Common myeloid progenitor, CD34-positive (primary cell): ENCODE measurements around the gene MACC1.

Experiments
- CTCF ChIA-PET: fragments of 350-600 bp; sonication (Branson Sonifier 250); formaldehyde crosslinking; loops from one replicate; lab custom pipeline; 2021; ENCODE audit warnings: antibody characterized with exemption; lab: Charles Lee
- POLR2A ChIA-PET: fragments of 350-600 bp; sonication (Branson Sonifier 250); formaldehyde crosslinking; loops from one replicate; lab custom pipeline; 2021; ENCODE audit warnings: antibody characterized with exemption; lab: Charles Lee
- DNase-seq, 3 donors: peaks; one replicate each; pipeline versions ENCODE4 v3.0.0 to v3.0.0-alpha.2; 2013
- H3K27ac ChIP-seq, 2 experiments: 1 replicate in 1 of 2; 2 replicates in 1 of 2; pipeline ENCODE4 v1.7.0; 2013; ENCODE audit warnings: inconsistent platforms in 2 of 2, low read length in 2 of 2, mild to moderate bottlenecking in 2 of 2, low read depth in 1 of 2, moderate library complexity in 1 of 2; ENCODE audit not compliant: severe bottlenecking in 2 of 2, insufficient read depth in 1 of 2, poor library complexity in 1 of 2
- H3K27me3 ChIP-seq, 5 experiments: replicated peaks in 2 of 5; 1 replicate in 3 of 5; 2 replicates in 2 of 5; pipeline versions ENCODE4 v1.6.1 to v1.7.0; 2013; ENCODE audit warnings: low read length in 4 of 5, mild to moderate bottlenecking in 2 of 5, moderate library complexity in 2 of 5, inconsistent platforms in 1 of 5; ENCODE audit not compliant: insufficient read depth in 5 of 5, control insufficient read depth in 4 of 5
- H3K36me3 ChIP-seq, 4 experiments: 1 replicate in 2 of 4; 2 replicates in 2 of 4; pipeline versions ENCODE4 v1.6.1 to v1.7.0; 2013; ENCODE audit warnings: low read length in 3 of 4, control low read depth in 1 of 4, mild to moderate bottlenecking in 1 of 4; ENCODE audit not compliant: control insufficient read depth in 4 of 4, insufficient read depth in 4 of 4
- H3K4me1 ChIP-seq, 4 experiments: 1 replicate in 3 of 4; 2 replicates in 1 of 4; pipeline versions ENCODE4 v1.6.1 to v1.7.1; 2013; ENCODE audit warnings: low read length in 3 of 4, mild to moderate bottlenecking in 3 of 4, control low read depth in 1 of 4, inconsistent platforms in 1 of 4, moderate library complexity in 1 of 4; ENCODE audit not compliant: control insufficient read depth in 4 of 4, insufficient read depth in 4 of 4; ENCODE audit errors: control extremely low read depth in 1 of 4
- H3K4me3 ChIP-seq, 7 experiments: 1 replicate in 4 of 7; 2 replicates in 3 of 7; pipeline versions ENCODE4 v1.5.1 to v1.7.0; 2013; ENCODE audit warnings: mild to moderate bottlenecking in 7 of 7, low read length in 6 of 7, moderate library complexity in 6 of 7, inconsistent platforms in 2 of 7, low read depth in 2 of 7, control low read depth in 1 of 7; ENCODE audit not compliant: insufficient read depth in 4 of 7, control insufficient read depth in 1 of 7; ENCODE audit errors: extremely low read depth in 1 of 7
- H3K9me3 ChIP-seq, 5 experiments: 1 replicate in 4 of 5; 2 replicates in 1 of 5; pipeline versions ENCODE4 v1.6.1 to v1.7.1; 2013; ENCODE audit warnings: low read length in 4 of 5, mild to moderate bottlenecking in 2 of 5, inconsistent platforms in 1 of 5, low read depth in 1 of 5, moderate library complexity in 1 of 5; ENCODE audit not compliant: control insufficient read depth in 4 of 5, insufficient read depth in 2 of 5; ENCODE audit errors: control extremely low read depth in 1 of 5
- WGBS: methylation state at CpG from one replicate; pipeline ENCODE4 v1.1.5; 2013; ENCODE audit not compliant: insufficient coverage; 5-methylcytosine and 5-hydroxymethylcytosine counted together

The MACC1 gene

GRCh38 chr7:20144801-20145200, 72.4 kb downstream of the MACC1 start:
- Histone ChIP-seq H3K9me3 (no peaks in the 10 kb centered on the region), H3K4me1 (peaks cover 0 to 10% (median 3%) of the 10 kb centered on the region in 4 experiments), H3K4me3 (no peak overlapping the region), H3K27ac (no peak overlapping the region), H3K36me3 (peaks cover 7 to 23% (median 13%) of the 10 kb centered on the region in 4 experiments), H3K27me3 (no peaks in the 10 kb centered on the region)
- CTCF ChIA-PET = interaction anchor here (0.8 to 2.4 kb wide), 3 partner anchors 11 to 28 kb away, joined by 4 to 9 read pairs (median 7); no protein-coding TSS in a partner anchor
- POLR2A ChIA-PET = no interaction called here
- no peak for DNase-seq
- WGBS = no CpG with 5 or more reads among the region's 3 CpGs

- Histone ChIP-seq H3K4me1 (peaks cover 0 to 4% (median under 1%) of the 10 kb centered on the region in 4 experiments), H3K9me3 (no peaks in the 10 kb centered on the region), H3K4me3 (no peak overlapping the region), H3K36me3 (peaks cover 4 to 26% (median 16%) of the 10 kb centered on the region in 4 experiments), H3K27ac (no peak overlapping the region), H3K27me3 (no peaks in the 10 kb centered on the region)
- WGBS = no CpG with 5 or more reads among the region's 4 CpGs
- DNase-seq = peak in 2 of 3 donors; percentile 37 to 61
- ChIA-PET POLR2A (no interaction called here), CTCF (interaction anchor here (0.9 kb wide), 1 partner anchor 10 kb away, joined by 3 read pairs; no protein-coding TSS in a partner anchor)
Observed at GRCh38 chr7:20141666-20142065, 75.5 kb downstream of the MACC1 start.

GRCh38 chr7:20141002-20141345, 76.2 kb downstream of the MACC1 start:
- Histone ChIP-seq H3K27me3 (no peaks in the 10 kb centered on the region), H3K27ac (no peak overlapping the region), H3K9me3 (no peaks in the 10 kb centered on the region), H3K4me3 (no peak overlapping the region), H3K36me3 (peaks cover 4 to 26% (median 16%) of the 10 kb centered on the region in 4 experiments), H3K4me1 (no peaks in the 10 kb centered on the region)
- ChIA-PET POLR2A (no interaction called here), CTCF (no interaction called here)
- no CpG with 5 or more reads among the region's 2 CpGs for WGBS
- no peak for DNase-seq

- H3K4me1 ChIP-seq = no peaks in the 10 kb centered on the region
- ChIA-PET POLR2A (no interaction called here), CTCF (interaction anchor here (0.6 kb wide), 1 partner anchor 120 kb away, joined by 3 read pairs; no protein-coding TSS in a partner anchor)
Observed at GRCh38 chr7:20140291-20141001, 76.7 kb downstream of the MACC1 start.

GRCh38 chr7:20136647-20137046, 80.5 kb downstream of the MACC1 start:
- Histone ChIP-seq H3K9me3 (no peaks in the 10 kb centered on the region), H3K27me3 (no peaks in the 10 kb centered on the region), H3K27ac (no peak overlapping the region), H3K4me1 (no peaks in the 10 kb centered on the region), H3K4me3 (no peak overlapping the region), H3K36me3 (peaks cover 5 to 15% (median 9%) of the 10 kb centered on the region in 4 experiments)
- ChIA-PET POLR2A (no interaction called here), CTCF (no interaction called here)
- no CpG with 5 or more reads among the region's 2 CpGs for WGBS
- DNase-seq = no peak

More at GRCh38 chr7:20140291-20141001, 76.7 kb downstream of the MACC1 start:
- H3K36me3 ChIP-seq = peaks cover 6 to 26% (median 16%) of the 10 kb centered on the region in 4 experiments
- no peak for DNase-seq
- H3K9me3 ChIP-seq = no peaks in the 10 kb centered on the region
- H3K4me3 ChIP-seq = no peak overlapping the region
- no peaks in the 10 kb centered on the region for H3K27me3 ChIP-seq
- 93% methylated on average over 4 of the region's 4 CpGs for WGBS
- no peak overlapping the region for H3K27ac ChIP-seq

- CTCF ChIA-PET = interaction anchor here (0.8 to 1.7 kb wide), 3 partner anchors 9 to 14 kb away, joined by 3 to 4 read pairs (median 3); no protein-coding TSS in a partner anchor
- POLR2A ChIA-PET = no interaction called here
- Histone ChIP-seq H3K4me3 (no peak overlapping the region), H3K4me1 (no peaks in the 10 kb centered on the region), H3K9me3 (no peaks in the 10 kb centered on the region), H3K27me3 (no peaks in the 10 kb centered on the region), H3K36me3 (peaks cover 0 to 5% (median 3%) of the 10 kb centered on the region in 4 experiments), H3K27ac (no peak overlapping the region)
- DNase-seq = no peak
Observed at GRCh38 chr7:20133803-20134202, 83.4 kb downstream of the MACC1 start.

GRCh38 chr7:20132585-20132984, 84.6 kb downstream of the MACC1 start:
- no peaks in the 10 kb centered on the region for H3K27me3 ChIP-seq
- H3K4me3 ChIP-seq = no peak overlapping the region
- ChIA-PET POLR2A (no interaction called here), CTCF (interaction anchor here (0.9 to 1.2 kb wide), 2 partner anchors 13 to 40 kb away, joined by 3 read pairs; no protein-coding TSS in a partner anchor)
- H3K36me3 ChIP-seq = peaks cover 0 to 5% (median 3%) of the 10 kb centered on the region in 4 experiments
- no peak overlapping the region for H3K27ac ChIP-seq
- 90% methylated on average over 2 of the region's 2 CpGs for WGBS
- H3K9me3 ChIP-seq = no peaks in the 10 kb centered on the region
- no peak for DNase-seq
- no peaks in the 10 kb centered on the region for H3K4me1 ChIP-seq
